ENCODE results near the gene ZNF441.
"Not testable (repeated sequence)": the region's sequence is repeated elsewhere in the genome, so short reads cannot be mapped to it uniquely, and the experiment has no call there.

ZNF441 gene

GRCh38 chr19:11776669-11777068 is 9.9 kb downstream of the ZNF441 start:
- DNase-seq (ENCODE audit: extremely low read depth in 1 of 2, low read depth in 1 of 2), result not testable (repeated sequence)

GRCh38 chr19:11780431-11781020 is 13.7 kb downstream of the ZNF441 start:
- DNase-seq (ENCODE audit: extremely low read depth in 1 of 2, low read depth in 1 of 2), result no peak

- DNase-seq (ENCODE audit: extremely low read depth in 1 of 2, low read depth in 1 of 2), result no peak
Measured at GRCh38 chr19:11781295-11782057, 14.7 kb downstream of the ZNF441 start.

GRCh38 chr19:11783767-11784166 is 17.0 kb downstream of the ZNF441 start:
- DNase-seq (ENCODE audit: extremely low read depth in 1 of 2, low read depth in 1 of 2), result no peak

- DNase-seq (ENCODE audit: extremely low read depth in 1 of 2, low read depth in 1 of 2), result no peak
Measured at GRCh38 chr19:11784356-11784755, 17.6 kb downstream of the ZNF441 start.

GRCh38 chr19:11787536-11787935 is 20.7 kb downstream of the ZNF441 start:
- DNase-seq (ENCODE audit: extremely low read depth in 1 of 2, low read depth in 1 of 2), result no peak

- DNase-seq (ENCODE audit: extremely low read depth in 1 of 2, low read depth in 1 of 2), result no peak
Measured at GRCh38 chr19:11792942-11793341, 26.1 kb downstream of the ZNF441 start.

GRCh38 chr19:11797491-11797890 is 30.7 kb downstream of the ZNF441 start:
- peak; percentile 42 to 52 for DNase-seq (ENCODE audit: extremely low read depth in 1 of 2, low read depth in 1 of 2)

GRCh38 chr19:11798391-11799330 is 31.9 kb downstream of the ZNF441 start, which contains the start of gene ZNF491:
Gene ZNF491, plus strand, starts transcription at chr19:11798523. Its CDS starts 7,431 bp downstream, at chr19:11805954.
- DNase-seq (ENCODE audit: extremely low read depth in 1 of 2, low read depth in 1 of 2), result peak; percentile 54 to 74

GRCh38 chr19:11806354-11807098 is 39.7 kb downstream of the ZNF441 start:
- no peak for DNase-seq (ENCODE audit: extremely low read depth in 1 of 2, low read depth in 1 of 2)

- no peak for DNase-seq (ENCODE audit: extremely low read depth in 1 of 2, low read depth in 1 of 2)
Measured at GRCh38 chr19:11807099-11807380, 40.2 kb downstream of the ZNF441 start.

- no peak for DNase-seq (ENCODE audit: extremely low read depth in 1 of 2, low read depth in 1 of 2)
Measured at GRCh38 chr19:11813703-11814028, 46.9 kb downstream of the ZNF441 start.

GRCh38 chr19:11814029-11814699 is 47.4 kb downstream of the ZNF441 start, which contains the start of gene ZNF440:
Gene ZNF440, plus strand, starts transcription at chr19:11814273. Its CDS starts 175 bp downstream, at chr19:11814448.
- DNase-seq (ENCODE audit: extremely low read depth in 1 of 2, low read depth in 1 of 2), result peak in 1 of 2 donors; percentile 73

GRCh38 chr19:11814700-11815035 is 47.9 kb downstream of the ZNF441 start:
- no peak for DNase-seq (ENCODE audit: extremely low read depth in 1 of 2, low read depth in 1 of 2)

GRCh38 chr19:11821474-11822109 is 54.8 kb downstream of the ZNF441 start:
- DNase-seq (ENCODE audit: extremely low read depth in 1 of 2, low read depth in 1 of 2), result no peak

- not testable (repeated sequence) for DNase-seq (ENCODE audit: extremely low read depth in 1 of 2, low read depth in 1 of 2)
Measured at GRCh38 chr19:11828957-11829876, 62.4 kb downstream of the ZNF441 start.

GRCh38 chr19:11832253-11832912 is 65.6 kb downstream of the ZNF441 start:
- DNase-seq (ENCODE audit: extremely low read depth in 1 of 2, low read depth in 1 of 2), result no peak

- DNase-seq (ENCODE audit: extremely low read depth in 1 of 2, low read depth in 1 of 2), result no peak
Measured at GRCh38 chr19:11833541-11833940, 66.7 kb downstream of the ZNF441 start.

All from activated CD8-positive, alpha-beta memory T cell treated with anti-CD3 and anti-CD28 coated beads for 1 hour (primary cell).